CD4-positive, alpha-beta T cell treated with Interleukin-15 for 1 hour (primary cell): Measurements from ENCODE around the gene SBNO2.
"Not testable (repeated sequence)": the region's sequence is repeated elsewhere in the genome, so short reads cannot be mapped to it uniquely, and the experiment has no call there.

Experiments
- DNase-seq: peaks from one replicate; pipeline ENCODE4 v3.0.0-alpha.2; 2020

SBNO2 gene

GRCh38 chr19:1206150-1206863 lies 32.2 kb upstream of the SBNO2 start:
- DNase-seq: no peak

GRCh38 chr19:1205114-1206099 lies 31.3 kb upstream of the SBNO2 start, which contains the start of gene STK11:
TSS of gene STK11 (plus strand) at chr19:1205778. CDS start at chr19:1206914, 1,136 bp downstream.
- DNase-seq: peak; percentile 98

DNA sequence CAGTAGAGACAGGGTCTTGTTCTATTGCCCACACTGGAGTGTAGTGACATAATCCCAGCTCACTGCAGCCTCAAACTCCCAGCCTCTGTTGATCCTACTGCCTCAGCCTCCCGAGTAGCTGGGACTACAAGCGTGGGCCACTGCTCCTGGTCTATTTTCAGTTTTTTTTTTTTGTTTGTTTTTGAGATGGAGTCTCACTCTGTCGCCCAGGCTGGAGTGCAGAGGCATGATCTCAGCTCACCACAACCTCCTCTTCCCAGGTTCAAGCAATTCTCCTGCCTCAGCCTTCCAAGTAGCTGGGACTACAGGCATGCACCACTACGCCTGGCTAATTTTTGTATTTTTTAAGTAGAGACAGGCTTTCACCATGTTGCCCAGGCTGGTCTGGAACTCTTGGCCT lies 26.5 kb upstream of the SBNO2 start:
- not testable (repeated sequence) for DNase-seq

DNA sequence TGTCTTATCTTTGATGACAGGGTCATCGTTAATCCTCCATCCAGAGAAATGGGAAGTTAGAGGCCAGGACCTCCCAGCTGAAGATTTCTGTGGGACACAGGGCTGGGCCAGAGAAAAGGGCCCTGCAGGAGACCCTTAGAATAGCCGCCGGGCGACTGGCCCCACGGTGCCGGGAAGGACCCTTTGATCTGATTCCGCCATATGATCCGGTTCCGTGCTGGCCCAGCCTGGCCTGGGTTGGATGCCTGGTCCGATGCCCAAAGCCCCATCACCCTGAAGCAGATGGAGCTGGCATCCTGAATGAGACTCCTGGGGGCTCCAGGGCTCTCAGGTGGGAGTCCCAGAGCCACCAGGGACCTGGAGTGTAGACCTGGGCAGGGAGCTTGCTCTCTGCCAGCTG lies 25.5 kb upstream of the SBNO2 start:
- no peak for DNase-seq

- peak; percentile 39 for DNase-seq
These were observed 15.4 kb upstream of the SBNO2 start for GRCh38 chr19:1189419-1189818.

DNA sequence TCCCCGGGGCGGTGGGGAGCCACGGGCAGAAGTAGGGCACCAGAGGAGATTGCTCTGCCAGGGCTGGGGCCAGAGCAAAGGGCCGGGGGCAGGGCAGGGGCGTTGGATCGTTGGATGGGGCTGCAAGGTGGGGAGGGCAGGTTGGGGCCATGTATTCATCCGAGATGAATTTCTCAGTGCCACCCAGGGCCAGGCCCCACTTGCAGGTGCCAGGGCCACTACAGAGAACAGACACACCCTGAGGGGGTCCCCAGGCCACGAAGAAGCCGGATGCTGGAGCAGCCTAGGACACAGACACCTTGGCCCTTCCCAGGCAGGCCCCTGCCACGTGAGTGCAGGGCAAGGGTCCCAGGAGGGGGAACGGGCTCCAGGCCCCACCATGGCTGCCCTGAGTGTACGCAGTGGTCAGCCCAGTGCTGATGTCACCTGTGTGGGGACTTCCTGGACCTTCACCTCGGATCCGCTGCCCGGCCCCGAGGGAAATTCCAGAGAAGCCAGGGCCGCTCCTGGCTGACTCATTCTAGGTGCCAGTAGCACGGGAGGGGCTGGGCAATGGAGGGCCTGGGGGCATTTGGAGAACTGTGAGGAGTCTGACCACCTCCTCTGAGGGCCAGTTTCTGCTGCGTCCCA lies 9.6 kb upstream of the SBNO2 start:
- no peak for DNase-seq

DNA sequence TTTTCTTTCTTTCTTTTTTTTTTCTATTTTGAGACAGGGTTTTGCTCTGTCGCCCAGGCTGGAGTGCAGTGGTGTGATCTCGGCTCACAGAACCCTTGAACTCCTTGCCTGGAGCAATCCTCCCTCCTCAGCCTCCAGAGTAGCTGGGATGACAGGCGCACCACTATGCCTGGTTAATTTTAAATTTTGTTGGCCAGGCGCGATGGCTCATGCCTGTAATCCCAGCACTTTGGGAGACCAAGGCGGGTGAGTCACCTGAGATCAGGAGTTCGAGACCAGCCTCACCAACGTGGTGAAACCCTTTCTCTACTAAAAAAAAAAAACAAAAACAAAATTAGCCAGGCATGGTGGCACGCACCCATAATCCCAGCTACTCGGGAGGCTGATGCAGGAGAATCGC lies 8.7 kb upstream of the SBNO2 start:
- DNase-seq: no peak

DNA sequence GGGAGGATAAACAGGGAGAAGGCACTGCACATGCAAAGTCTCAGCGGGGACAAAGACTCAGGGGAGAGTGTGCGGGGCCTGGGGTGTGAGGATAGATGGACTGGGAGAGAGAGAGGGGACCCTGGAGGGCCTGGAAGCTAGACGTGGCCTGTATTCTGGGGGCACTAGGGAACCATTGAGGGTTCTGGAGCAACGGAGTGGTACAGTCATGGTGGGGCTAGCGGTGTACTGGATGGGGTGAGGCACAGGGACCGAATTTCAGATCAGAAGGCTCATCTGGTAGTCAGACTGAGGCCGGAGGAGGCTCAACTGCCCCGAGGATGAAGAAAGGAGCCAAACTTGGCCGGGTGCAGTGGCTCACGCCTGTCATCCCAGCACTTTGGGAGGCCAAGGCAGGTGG lies 8.0 kb upstream of the SBNO2 start:
- no peak for DNase-seq

DNA sequence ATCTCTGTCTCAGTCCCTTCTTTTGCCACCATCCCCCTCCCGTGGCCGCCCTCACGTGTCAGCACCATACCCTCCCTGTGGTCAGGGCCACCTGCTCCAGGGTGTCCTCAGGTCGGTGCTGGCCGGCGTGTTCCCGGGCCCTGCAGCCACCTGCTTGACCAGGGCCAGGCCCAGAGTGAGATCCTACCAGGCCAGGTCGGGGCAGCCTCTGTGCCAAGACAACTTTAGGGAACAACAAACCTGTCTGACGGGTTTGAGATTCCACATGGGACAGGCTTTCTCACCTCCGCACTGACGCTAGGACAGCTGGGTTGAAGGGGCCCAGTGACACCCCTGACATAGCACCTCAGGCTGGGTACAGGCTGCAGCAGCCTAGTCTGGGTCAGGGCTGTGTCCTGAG lies 7.5 kb upstream of the SBNO2 start:
- DNase-seq: no peak

DNA sequence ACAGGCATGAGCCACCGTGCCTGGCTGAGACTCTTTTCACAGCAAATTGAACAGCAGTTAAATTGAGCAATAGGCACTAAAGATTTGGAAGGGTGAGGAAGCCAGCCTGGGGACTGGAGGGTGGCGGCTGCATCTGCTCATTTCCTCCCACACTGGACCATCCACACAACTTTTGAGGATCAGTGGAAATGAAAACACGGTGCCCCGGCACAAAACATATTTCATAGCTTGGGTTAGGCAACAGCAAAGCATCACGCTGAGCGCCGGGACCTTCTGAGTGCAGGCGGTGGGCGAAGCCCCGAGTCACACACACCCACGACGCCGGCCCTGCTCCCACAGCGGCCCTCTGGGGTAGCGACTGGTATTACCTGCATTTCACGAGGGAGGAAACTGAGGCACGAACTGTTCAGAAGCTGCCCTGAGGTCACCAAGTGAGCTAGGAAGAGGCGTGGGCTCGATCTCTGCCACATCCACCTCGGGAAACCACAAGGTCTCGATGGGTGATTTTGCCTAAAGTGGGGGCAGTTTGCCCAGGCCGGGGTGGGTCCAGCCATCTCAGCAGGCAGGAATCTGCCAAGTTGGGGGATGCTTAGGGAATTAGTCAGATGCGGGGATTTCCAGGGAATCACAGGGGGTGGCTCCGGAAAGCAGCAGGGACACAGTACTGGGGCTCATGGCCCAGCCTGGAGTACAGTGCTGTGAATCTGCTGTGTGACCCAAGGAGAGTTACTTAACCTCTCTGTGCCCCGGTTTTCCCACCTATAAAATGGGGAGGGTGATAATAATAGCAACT lies 3.5 kb upstream of the SBNO2 start:
- DNase-seq: no peak

GRCh38 chr19:1173159-1173844 lies 766 bp downstream of the SBNO2 start:
- DNase-seq: no peak

DNA sequence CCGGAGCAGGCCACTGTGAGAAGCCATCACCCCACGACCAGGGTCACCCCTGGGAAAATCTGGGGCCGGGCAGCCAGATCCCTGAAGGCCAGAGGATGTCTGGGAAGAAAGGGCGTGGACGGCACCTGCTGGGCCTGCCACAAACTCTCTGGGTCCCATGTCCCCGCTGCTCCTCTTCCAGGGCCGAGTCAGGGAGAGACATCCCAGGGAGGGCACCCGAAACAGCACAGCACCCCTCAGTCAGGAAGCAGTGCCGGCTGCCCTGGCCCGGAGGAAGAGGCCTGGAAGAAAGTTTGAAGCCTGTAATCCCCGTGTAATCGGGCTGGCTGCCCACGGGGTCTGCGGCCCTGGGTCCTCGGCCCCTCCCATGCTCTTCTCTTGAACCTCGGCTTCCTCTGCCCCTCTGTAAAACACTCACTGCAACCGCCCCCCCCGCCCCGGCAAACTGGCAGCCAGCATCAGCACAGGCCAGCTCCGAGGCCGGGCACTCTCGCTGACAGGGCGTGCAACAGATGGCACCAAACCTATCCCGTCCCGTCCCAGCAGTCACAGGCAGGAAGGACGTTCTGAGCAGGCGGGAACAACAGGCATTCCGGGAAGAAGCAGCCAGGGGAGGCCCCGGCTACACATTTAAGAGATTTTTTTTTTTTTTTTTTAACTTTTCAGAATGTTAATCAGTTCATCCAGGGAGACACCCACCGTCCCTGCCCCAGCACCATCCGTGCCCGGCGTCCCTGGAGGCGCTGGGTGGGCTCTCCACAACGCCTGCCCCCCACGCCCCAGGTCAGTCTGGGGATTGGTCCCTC lies 1.5 kb downstream of the SBNO2 start:
- DNase-seq: no peak

- DNase-seq: no peak
These were observed 2.2 kb downstream of the SBNO2 start for GRCh38 chr19:1171755-1172352.

DNA sequence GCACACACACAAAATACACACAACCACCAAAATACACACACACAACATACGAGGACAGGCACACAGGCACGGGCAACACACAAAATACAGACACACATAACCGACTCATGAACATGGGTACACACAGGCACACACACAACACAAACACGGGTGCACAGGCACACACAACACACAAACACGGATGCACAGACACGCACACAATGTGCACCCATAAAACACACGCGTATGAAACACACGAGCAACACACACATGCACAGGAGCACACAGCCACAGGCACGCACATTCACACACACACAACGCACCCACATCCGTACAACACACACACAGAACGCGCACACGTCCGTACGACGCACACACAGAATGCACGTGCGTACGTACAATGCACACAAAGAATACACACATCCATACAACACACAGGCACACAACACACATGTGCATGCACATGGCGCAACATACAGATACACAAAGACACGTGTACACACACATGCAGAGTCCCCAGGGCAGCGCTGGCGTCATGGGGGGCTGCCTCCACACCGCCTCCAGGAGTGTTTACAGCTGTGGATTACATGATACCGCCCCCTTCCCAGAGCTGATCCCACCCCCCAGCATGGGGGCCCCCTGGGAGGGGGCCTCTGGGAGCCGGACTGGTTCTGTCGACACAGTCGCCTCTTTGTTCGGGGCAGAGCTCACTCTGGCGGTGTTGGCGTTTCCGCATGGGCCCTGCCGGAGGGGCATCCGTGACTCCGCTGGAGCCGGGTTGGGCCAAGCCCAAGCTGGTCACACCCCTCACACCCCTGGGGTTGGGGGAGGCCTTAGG lies 2.9 kb downstream of the SBNO2 start:
- DNase-seq: no peak

DNA sequence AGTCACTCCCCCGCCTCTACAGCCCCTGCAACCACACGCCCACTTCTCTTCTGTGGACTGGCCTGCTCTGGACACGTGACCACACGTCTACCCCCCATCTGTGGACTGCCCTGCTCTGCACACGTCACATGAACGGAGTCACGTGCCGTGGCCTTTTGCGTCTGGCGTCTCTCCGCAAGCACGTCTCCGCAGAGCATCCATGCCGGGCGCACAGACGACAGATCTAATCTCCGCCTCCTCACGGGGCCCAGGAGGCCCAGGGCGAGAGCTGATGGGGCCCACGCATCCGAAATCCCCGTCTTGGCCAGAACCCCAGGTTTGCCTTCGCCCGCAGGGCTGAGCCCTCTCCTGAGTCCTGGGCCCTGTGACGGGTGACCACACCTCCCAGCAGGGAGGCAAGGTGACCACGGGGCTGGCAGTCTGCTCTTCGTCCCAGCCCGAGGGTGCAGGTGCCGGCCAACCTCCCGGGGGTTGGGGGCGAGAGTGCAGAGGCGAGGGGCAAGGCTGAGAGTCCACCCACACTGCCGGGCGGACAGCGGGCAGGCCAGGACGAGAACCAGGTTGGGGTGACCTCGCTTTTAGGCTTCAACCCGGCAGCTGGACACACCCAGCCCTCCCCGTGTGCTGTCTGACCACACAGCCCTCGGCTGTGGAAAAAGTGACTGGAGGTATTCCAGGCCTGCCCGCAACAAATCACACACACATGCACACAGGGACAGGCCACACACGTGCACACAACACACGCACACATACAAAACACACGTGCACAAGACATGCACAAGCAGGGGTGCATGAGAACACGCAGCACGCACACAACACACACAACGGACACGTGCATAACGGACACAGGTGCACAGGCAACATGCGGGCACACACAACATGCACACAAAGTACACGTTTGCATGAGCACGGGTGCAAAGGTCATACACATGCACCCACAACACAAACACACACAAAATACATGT lies 3.9 kb downstream of the SBNO2 start:
- no peak for DNase-seq

- no peak for DNase-seq
These were observed 4.7 kb downstream of the SBNO2 start for GRCh38 chr19:1169411-1169791.

- no peak for DNase-seq
These were observed 5.3 kb downstream of the SBNO2 start for GRCh38 chr19:1168572-1169410.
